Activated naive CD8-positive, alpha-beta T cell (primary cell): ENCODE measurements around the gene SMARCA5.

ENCODE experiments used
- H3K27ac Mint-ChIP-seq: one replicate; pipeline ENCODE4 v1.8.0; 2021; ENCODE audit warnings: mixed read lengths
- H3K27me3 Mint-ChIP-seq: one replicate; pipeline ENCODE4 v1.8.0; 2021; ENCODE audit warnings: mixed read lengths
- H3K36me3 Mint-ChIP-seq: one replicate; pipeline ENCODE4 v1.8.0; 2021; ENCODE audit warnings: mixed read lengths
- H3K4me1 Mint-ChIP-seq: one replicate; pipeline ENCODE4 v1.8.0; 2021; ENCODE audit warnings: low read depth, mixed read lengths
- H3K4me3 Mint-ChIP-seq: one replicate; pipeline ENCODE4 v1.8.0; 2021; ENCODE audit warnings: mild to moderate bottlenecking, mixed read lengths
- H3K9me3 Mint-ChIP-seq: one replicate; pipeline ENCODE4 v1.8.0; 2021; ENCODE audit warnings: low read depth, mixed read lengths

SMARCA5 gene, protein sequence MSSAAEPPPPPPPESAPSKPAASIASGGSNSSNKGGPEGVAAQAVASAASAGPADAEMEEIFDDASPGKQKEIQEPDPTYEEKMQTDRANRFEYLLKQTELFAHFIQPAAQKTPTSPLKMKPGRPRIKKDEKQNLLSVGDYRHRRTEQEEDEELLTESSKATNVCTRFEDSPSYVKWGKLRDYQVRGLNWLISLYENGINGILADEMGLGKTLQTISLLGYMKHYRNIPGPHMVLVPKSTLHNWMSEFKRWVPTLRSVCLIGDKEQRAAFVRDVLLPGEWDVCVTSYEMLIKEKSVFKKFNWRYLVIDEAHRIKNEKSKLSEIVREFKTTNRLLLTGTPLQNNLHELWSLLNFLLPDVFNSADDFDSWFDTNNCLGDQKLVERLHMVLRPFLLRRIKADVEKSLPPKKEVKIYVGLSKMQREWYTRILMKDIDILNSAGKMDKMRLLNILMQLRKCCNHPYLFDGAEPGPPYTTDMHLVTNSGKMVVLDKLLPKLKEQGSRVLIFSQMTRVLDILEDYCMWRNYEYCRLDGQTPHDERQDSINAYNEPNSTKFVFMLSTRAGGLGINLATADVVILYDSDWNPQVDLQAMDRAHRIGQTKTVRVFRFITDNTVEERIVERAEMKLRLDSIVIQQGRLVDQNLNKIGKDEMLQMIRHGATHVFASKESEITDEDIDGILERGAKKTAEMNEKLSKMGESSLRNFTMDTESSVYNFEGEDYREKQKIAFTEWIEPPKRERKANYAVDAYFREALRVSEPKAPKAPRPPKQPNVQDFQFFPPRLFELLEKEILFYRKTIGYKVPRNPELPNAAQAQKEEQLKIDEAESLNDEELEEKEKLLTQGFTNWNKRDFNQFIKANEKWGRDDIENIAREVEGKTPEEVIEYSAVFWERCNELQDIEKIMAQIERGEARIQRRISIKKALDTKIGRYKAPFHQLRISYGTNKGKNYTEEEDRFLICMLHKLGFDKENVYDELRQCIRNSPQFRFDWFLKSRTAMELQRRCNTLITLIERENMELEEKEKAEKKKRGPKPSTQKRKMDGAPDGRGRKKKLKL

DNA sequence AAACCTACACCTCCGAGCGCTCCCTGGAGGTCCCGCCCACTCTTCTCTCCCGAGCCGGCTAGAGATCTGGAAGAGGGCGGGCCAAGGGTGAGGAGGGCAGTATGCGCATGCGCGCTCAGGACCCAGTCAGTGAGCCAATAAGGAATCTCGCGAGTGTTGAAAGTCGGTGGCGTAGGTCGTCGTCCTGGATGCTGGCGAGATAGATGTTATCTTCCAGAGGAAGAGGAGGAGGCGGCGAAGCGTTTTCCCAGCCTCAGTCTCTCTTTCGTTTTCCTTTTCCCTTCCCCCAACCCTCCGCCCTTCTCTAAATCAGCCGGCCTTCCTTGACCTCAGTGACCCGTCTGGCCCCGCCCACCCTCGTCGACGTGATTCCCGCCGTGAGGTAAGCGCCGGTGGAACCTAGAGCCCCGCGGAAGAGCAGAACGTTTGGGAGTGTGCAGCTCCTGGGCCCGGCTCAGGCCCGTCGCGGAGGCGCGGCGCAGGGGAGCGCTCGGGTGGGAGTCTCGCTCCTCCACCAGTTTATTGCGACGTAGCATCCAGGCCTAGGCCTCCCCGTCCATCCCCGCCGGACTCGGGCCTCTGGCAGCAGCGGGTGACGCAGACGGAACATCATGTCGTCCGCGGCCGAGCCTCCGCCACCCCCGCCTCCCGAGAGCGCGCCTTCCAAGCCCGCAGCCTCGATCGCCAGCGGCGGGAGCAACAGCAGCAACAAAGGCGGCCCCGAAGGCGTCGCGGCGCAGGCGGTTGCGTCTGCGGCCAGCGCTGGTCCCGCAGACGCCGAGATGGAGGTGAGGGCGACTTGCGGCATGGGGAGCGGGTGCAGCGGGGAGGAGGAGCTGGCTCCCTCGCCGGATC lies at the start of gene SMARCA5:
TSS of gene SMARCA5 (plus strand) at position 389 of the 855 bp plus-strand sequence. CDS start at position 612, 223 bp downstream.
- Mint-ChIP-seq H3K27ac (peak within 1 kb of the TSS; percentile 98), H3K27me3 (no peaks in the 10 kb centered on the region), H3K36me3 (peaks cover 13% of the 10 kb centered on the region), H3K4me3 (peak within 1 kb of the TSS; percentile 98), H3K9me3 (no peaks in the 10 kb centered on the region), H3K4me1 (peaks cover 38% of the 10 kb centered on the region)

DNA sequence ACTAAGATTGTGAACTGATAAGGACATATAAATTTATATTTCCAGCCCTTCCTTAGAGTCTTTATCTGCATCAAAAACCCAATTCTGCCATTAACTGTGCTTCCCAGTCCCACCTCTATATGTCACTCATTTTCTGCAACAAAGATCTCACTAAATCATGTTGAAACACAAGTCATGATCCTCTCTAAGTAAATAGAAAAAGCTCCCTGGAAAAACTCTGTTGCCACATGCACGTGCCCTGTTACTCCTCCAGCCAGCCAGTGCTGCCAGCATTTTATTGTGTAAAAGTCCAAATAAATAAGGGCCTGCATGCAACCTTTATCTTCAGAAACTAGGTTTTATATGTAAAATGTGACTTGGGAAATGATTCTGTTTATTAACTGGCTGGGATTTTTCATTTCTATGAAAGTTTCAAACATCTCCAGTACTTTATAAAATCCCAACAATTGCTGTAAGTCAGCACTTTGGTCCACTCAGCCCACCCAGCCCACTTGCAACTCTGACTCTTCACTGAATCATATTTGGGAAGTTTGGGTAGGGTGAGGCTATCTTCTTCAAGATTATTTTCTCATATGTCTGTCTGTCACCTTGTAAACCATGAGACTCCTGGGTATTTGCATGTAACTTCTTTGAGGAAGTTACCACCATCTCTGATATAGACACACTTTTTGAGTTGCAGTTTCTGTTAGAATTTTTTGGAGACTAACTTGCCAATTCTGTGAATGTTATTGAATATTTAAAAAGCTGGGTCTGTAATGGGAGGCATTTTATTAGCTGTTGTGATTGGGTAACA lies 40.0 kb upstream of the SMARCA5 start:
- Mint-ChIP-seq H3K27ac (no peak overlapping the region), H3K9me3 (no peaks in the 10 kb centered on the region), H3K4me3 (no peak overlapping the region), H3K4me1 (no peaks in the 10 kb centered on the region), H3K36me3 (no peaks in the 10 kb centered on the region), H3K27me3 (peaks cover 2% of the 10 kb centered on the region)

DNA sequence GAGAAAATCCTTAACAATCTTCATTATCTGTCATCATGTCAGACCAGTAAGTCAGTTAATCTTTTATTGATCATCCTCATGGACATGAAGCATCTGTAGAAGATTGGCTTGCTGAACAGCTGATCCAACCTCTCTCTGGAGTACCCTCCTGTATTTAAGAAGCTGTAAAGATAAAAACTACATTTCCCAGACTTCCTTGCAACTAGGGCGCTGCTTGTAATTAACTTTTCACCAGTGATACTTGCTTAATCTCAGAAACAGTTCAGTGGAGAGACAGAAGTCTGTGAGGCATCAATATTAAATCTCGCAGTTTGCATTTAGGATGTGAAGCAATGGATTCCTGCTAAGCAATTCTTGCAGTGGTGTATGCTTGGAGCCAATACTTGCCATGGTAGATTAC lies 36.0 kb upstream of the SMARCA5 start:
- Mint-ChIP-seq H3K4me1 (no peaks in the 10 kb centered on the region), H3K4me3 (no peak overlapping the region), H3K36me3 (no peaks in the 10 kb centered on the region), H3K27ac (no peak overlapping the region), H3K27me3 (no peaks in the 10 kb centered on the region), H3K9me3 (no peaks in the 10 kb centered on the region)

DNA sequence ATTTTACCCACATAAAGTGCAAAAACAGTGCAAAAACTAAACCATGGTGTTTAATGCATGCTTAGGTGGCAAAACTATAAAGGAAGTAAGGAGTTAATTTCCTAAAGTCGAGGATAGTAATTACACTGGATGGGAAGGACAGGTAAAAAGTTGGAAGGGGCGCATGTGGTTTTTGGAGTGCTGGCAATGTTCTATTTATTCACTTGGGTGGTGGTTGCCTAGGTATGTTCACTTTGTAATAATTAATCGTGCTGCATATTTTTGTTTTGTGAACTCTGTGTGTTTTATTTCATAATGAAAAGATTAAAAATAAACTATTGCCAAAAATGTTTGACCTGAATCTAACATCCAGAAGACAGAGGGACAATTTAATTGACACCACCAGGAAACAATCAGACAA lies 32.1 kb upstream of the SMARCA5 start:
- Mint-ChIP-seq H3K9me3 (no peaks in the 10 kb centered on the region), H3K36me3 (no peaks in the 10 kb centered on the region), H3K4me1 (no peaks in the 10 kb centered on the region), H3K27ac (no peak overlapping the region), H3K27me3 (peaks cover 7% of the 10 kb centered on the region), H3K4me3 (no peak overlapping the region)

DNA sequence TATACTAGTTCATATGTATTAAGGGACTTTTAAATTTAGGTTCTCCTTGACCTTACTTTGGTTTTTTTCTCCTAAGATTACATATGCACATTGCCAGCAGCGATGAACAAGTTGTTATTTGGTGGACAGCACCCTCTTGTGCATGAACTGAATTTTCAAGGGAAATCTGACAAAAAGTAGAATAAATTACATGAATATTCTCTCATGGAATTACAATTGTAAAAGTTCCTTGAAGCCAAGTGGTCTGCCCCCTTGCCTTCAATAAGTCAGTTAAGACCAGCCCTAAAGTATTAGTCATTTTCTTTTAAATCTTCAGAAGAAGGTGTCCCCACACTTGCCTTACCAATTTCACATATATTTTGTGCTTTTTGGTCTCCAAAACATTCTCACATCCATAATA lies 30.7 kb upstream of the SMARCA5 start:
- H3K27ac Mint-ChIP-seq, result no peak overlapping the region
- H3K27me3 Mint-ChIP-seq, result peaks cover 7% of the 10 kb centered on the region
- H3K4me3 Mint-ChIP-seq, result no peak overlapping the region
- H3K4me1 Mint-ChIP-seq, result no peaks in the 10 kb centered on the region
- no peaks in the 10 kb centered on the region for H3K36me3 Mint-ChIP-seq
- H3K9me3 Mint-ChIP-seq, result no peaks in the 10 kb centered on the region

DNA sequence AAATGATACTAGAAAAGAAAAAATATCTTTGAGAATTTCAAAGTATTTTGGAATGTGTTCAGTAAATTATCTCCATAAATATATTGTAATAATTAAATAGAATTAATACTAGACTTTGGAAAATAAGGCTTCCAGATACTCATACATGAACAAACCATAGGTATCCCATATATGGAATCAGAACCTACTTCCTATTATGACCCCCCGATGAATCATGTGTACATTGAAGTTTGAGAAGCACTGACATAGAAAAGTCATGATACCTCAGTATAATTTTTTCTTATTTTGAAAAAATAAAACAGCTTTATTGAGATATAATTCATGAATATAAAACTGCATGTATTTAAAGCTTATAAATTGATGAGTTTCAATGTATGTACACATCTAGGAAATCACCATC lies 27.2 kb upstream of the SMARCA5 start:
- Mint-ChIP-seq H3K4me1 (no peaks in the 10 kb centered on the region), H3K4me3 (no peak overlapping the region), H3K27ac (no peak overlapping the region), H3K36me3 (no peaks in the 10 kb centered on the region), H3K9me3 (no peaks in the 10 kb centered on the region), H3K27me3 (peaks cover 10% of the 10 kb centered on the region)

DNA sequence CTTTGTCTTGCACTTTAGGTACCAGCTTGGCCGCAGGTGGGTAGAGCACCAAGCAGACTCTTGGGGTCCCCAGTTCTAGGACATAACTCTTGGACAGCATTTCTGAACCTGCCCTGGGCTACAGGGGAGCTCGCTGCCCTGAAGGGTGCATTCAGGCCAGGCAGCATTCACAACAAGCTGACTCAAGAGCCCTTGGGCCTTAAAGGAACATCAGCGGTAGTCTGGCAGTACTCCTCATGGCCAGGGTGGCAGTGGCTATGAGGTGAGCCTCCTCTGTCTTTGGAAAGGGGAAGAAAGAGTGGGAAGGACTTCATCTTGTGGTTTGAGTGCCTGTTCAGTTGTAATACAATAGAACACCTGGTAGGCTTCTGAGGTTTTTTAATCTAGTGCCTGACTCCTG lies 24.8 kb upstream of the SMARCA5 start:
- Mint-ChIP-seq H3K4me1 (no peaks in the 10 kb centered on the region), H3K27me3 (peaks cover 8% of the 10 kb centered on the region), H3K4me3 (no peak overlapping the region), H3K9me3 (no peaks in the 10 kb centered on the region), H3K36me3 (no peaks in the 10 kb centered on the region), H3K27ac (no peak overlapping the region)

DNA sequence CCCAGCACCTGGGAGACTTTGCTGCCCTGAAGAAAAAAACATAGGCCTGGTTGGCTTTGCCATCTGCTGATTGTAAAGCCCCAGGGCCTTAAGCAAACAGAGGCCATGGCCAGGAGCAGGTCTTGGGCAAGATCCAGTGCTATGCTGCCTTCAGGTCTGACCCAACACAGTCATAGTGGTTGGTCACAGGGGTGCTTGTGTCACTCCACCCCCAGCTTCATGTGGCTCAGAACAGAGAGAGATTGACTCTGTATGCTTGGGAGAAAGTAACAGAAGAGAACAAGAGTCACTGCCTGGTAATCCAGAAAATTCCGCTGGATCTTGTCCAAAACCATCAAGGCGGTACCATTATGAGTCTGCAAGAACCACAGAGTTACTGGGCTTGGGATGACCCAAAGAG lies 24.4 kb upstream of the SMARCA5 start:
- H3K4me1 Mint-ChIP-seq, result no peaks in the 10 kb centered on the region
- H3K27me3 Mint-ChIP-seq, result peaks cover 8% of the 10 kb centered on the region
- no peak overlapping the region for H3K4me3 Mint-ChIP-seq
- H3K36me3 Mint-ChIP-seq, result no peaks in the 10 kb centered on the region
- H3K27ac Mint-ChIP-seq, result no peak overlapping the region
- H3K9me3 Mint-ChIP-seq, result no peaks in the 10 kb centered on the region

DNA sequence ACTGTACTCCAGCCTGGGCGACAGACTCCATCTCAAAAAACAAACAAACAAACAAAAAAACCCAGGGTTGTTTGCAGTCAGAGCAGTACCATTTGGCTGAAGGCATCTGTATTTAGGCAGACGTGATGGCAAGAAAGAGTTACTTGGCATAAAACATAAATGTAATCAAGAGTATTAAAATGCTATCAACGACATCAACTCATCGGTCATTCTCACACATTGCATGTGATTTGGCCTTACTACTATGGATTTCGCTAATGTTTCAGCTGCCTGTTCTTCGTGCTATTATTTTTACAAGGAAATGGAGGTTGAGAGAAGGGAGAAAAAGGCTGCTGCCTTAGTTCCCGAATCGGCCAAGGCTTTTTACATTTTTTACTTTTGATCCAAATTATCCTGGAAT lies 15.5 kb upstream of the SMARCA5 start:
- H3K9me3 Mint-ChIP-seq, result no peaks in the 10 kb centered on the region
- H3K4me3 Mint-ChIP-seq, result no peak overlapping the region
- H3K4me1 Mint-ChIP-seq, result no peaks in the 10 kb centered on the region
- no peaks in the 10 kb centered on the region for H3K36me3 Mint-ChIP-seq
- no peak overlapping the region for H3K27ac Mint-ChIP-seq
- no peaks in the 10 kb centered on the region for H3K27me3 Mint-ChIP-seq

DNA sequence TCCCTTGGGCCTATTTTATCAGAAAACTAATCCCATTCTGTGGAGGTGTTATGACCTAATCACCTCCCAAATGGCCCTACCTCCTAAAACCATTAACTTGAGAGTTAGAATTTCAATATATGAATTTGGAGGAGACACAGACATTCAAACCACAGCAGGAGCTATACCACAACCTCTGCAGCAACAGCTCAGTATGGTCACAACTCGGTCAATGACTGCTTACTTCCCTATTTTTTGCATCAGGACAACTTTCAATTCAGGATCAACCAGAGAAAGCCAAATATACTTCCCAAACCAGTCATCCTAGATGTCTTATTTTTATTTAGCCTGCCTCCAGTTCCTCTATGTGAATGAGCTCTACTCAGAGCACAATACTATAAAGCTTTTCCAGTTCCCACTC lies 11.3 kb upstream of the SMARCA5 start:
- Mint-ChIP-seq H3K4me1 (no peaks in the 10 kb centered on the region), H3K27me3 (no peaks in the 10 kb centered on the region), H3K9me3 (no peaks in the 10 kb centered on the region), H3K36me3 (no peaks in the 10 kb centered on the region), H3K4me3 (no peak overlapping the region), H3K27ac (no peak overlapping the region)

DNA sequence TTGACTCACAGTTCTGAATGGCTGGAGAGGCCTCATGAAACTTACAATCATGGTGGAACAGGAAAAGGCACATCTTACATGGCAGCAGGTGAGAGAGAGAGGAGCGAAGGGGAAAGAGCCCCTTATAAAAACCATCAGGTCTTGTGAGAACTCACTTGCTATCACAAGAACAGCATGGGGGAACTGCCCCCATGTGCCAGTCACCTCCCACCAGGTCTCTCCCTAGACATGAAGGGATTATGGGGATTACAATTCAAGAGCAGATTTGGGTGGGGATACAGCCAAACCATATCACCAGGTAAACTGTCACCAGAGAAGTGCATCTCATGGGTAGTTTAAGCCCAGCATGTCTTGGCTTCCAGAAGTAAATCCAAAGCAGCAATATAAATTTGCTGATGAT lies 7.5 kb upstream of the SMARCA5 start:
- Mint-ChIP-seq H3K27me3 (no peaks in the 10 kb centered on the region), H3K4me1 (no peaks in the 10 kb centered on the region), H3K27ac (no peak overlapping the region), H3K36me3 (no peaks in the 10 kb centered on the region), H3K4me3 (no peak overlapping the region), H3K9me3 (no peaks in the 10 kb centered on the region)

DNA sequence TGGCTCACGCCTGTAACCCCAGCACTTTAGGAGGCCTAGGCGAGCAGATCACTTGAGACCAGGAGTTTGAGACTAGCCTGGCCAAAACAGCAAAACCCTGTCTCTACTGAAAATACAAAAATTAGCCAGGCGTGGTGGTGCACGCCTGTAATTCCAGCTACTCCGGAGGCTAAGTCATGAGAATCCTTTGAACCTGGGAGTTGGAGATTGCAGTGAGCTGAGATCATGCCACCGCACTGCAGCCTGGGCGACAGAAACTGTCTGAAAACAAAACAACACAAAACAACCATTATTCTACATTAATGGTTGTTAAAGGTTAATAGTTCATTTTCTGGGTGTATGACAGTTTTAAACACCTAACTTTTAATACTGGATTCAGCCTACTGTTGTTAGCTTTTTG lies 1.6 kb upstream of the SMARCA5 start:
- H3K27me3 Mint-ChIP-seq, result no peaks in the 10 kb centered on the region
- H3K4me3 Mint-ChIP-seq, result peak overlapping the region; percentile 10
- H3K36me3 Mint-ChIP-seq, result peaks cover 11% of the 10 kb centered on the region
- H3K9me3 Mint-ChIP-seq, result no peaks in the 10 kb centered on the region
- H3K27ac Mint-ChIP-seq, result peak overlapping the region; percentile 6
- H3K4me1 Mint-ChIP-seq, result peaks cover 24% of the 10 kb centered on the region

DNA sequence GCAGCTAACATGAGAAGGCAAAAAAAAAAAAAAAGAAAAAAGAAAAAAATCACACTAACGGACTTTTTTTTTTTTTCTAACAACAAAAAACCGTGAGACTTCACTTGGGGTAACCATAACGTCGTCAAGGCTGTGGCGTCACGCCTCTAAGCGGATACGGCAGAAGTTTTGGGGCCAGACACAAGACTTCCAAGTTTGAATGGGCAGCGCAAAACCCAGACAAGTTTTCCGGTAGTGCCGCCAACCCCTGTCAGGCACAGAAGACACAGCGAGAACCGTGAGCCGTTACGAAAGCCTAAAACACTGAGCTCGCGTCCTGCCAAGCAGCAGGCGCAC lies 556 bp upstream of the SMARCA5 start:
- no peaks in the 10 kb centered on the region for H3K27me3 Mint-ChIP-seq
- peaks cover 34% of the 10 kb centered on the region for H3K4me1 Mint-ChIP-seq
- peak overlapping the region; percentile 98 for H3K4me3 Mint-ChIP-seq
- peak overlapping the region; percentile 98 for H3K27ac Mint-ChIP-seq
- no peaks in the 10 kb centered on the region for H3K9me3 Mint-ChIP-seq
- H3K36me3 Mint-ChIP-seq, result peaks cover 13% of the 10 kb centered on the region

DNA sequence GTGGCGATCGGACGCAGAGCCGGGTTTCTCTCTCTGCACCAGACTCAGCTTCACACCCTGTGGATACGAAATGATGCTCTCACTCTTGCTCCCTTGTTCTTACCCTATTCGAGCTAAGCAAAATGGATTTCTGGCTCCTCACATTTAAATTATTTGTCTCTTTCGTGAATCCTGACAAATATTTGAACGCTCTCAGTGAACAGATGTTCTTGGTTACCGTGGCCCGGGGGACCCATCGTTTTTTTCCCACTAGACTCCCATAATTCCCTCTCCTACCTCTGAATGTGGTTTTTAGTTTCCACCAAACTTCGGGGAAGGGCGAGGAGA lies 630 bp downstream of the SMARCA5 start:
- H3K9me3 Mint-ChIP-seq, result no peaks in the 10 kb centered on the region
- no peaks in the 10 kb centered on the region for H3K27me3 Mint-ChIP-seq
- peaks cover 13% of the 10 kb centered on the region for H3K36me3 Mint-ChIP-seq
- H3K4me1 Mint-ChIP-seq, result peaks cover 44% of the 10 kb centered on the region
- peak overlapping the region; percentile 98 for H3K27ac Mint-ChIP-seq
- peak overlapping the region; percentile 98 for H3K4me3 Mint-ChIP-seq
